GM12878 (cell line): ENCODE measurements around the gene IGLL1. TPM values are rescaled to one million over a fixed set of nuclear protein-coding genes. Genes with fewer than 3 reads are reported as not detected.

ENCODE experiments used
- ATAC-seq: fragments of 200-7000 bp; cut with Tn5 transposase; 3 replicates; pipeline ENCODE4 v1.9.1; 2020; ENCODE audit warnings: mild to moderate bottlenecking, moderate library complexity
- BruUV-seq: library from RNA; stranded (reverse); fragments of 400-500 nt; replicated peaks from 2 replicates; lab custom pipeline; 2021; lab: Mats Ljungman, UMichigan
- CTCF ChIA-PET: fragments of 300-600 bp; sonication (Branson Sonifier 250); formaldehyde crosslinking; extraction: SDS; loops from one replicate; lab custom pipeline; 2021; ENCODE audit warnings: inconsistent platforms; lab: Yijun Ruan, JAX
- POLR2A ChIA-PET: fragments of 350-600 bp; formaldehyde crosslinking; extraction: SDS; loops from one replicate; lab custom pipeline; 2021; ENCODE audit warnings: inconsistent platforms; lab: Charles Lee
- RAD21 ChIA-PET: fragments of 300-600 bp; sonication (Branson Sonifier 250); formaldehyde crosslinking; loops from one replicate; lab custom pipeline; 2023; ENCODE audit warnings: antibody characterized with exemption; ENCODE audit not compliant: unreplicated experiment; lab: Charles Lee
- SMC1A ChIA-PET: fragments of 300-600 bp; sonication (Branson Sonifier 250); formaldehyde crosslinking; loops from one replicate; lab custom pipeline; 2023; ENCODE audit not compliant: unreplicated experiment, uncharacterized antibody; lab: Charles Lee
- DNase-seq: peaks from one replicate; pipeline ENCODE4 v3.0.0-alpha.2; 2011; ENCODE audit warnings: low read depth, low spot score
- FAIRE-seq: peaks from 3 replicates; lab custom pipeline; 2011; peaks lifted over from hg19 to GRCh38; lab: Jason Lieb, UNC
- H2AFZ ChIP-seq: 2 replicates; pipeline ENCODE4 v1.6.0; 2011; ENCODE audit warnings: low read depth, low read length, control low read depth; ENCODE audit not compliant: control insufficient read depth
- H3K27ac ChIP-seq: 2 replicates; pipeline ENCODE4 v1.5.1; 2011; ENCODE audit warnings: control low read depth; ENCODE audit not compliant: control insufficient read depth, insufficient read depth
- H3K27me3 ChIP-seq, 2 experiments: replicated peaks in 1 of 2; 2 replicates each; pipeline versions ENCODE4 v1.6.0 to v1.6.1; 2011; ENCODE audit warnings: low read length in 1 of 2; ENCODE audit not compliant: control insufficient read depth in 2 of 2, insufficient read depth in 2 of 2
- H3K36me3 ChIP-seq, 2 experiments: 2 replicates each; pipeline ENCODE4 v1.5.1; 2011; ENCODE audit warnings: low read length in 1 of 2; ENCODE audit not compliant: control insufficient read depth in 2 of 2, insufficient read depth in 2 of 2
- H3K4me1 ChIP-seq: 2 replicates; pipeline ENCODE4 v1.6.1; 2011; ENCODE audit warnings: mild to moderate bottlenecking, low read length, moderate library complexity, mixed read lengths; ENCODE audit not compliant: control insufficient read depth, insufficient read depth
- H3K4me2 ChIP-seq: 2 replicates; pipeline ENCODE4 v1.6.0; 2011; ENCODE audit warnings: control low read depth; ENCODE audit not compliant: control insufficient read depth, insufficient read depth
- H3K4me3 ChIP-seq: fragments of 200-600 bp; sonication (generic); 2 replicates; pipeline ENCODE4 v1.5.1; 2016
- H3K79me2 ChIP-seq: 2 replicates; pipeline ENCODE4 v1.6.0; 2011; ENCODE audit warnings: low read length; ENCODE audit not compliant: control insufficient read depth, insufficient read depth
- H3K9ac ChIP-seq: 2 replicates; pipeline ENCODE4 v1.8.0; 2011; ENCODE audit warnings: low read length, control low read depth, mixed read lengths; ENCODE audit not compliant: control insufficient read depth, insufficient read depth
- H3K9me3 ChIP-seq: replicated peaks from 3 replicates; pipeline ENCODE4 v1.5.1; 2011; ENCODE audit warnings: mild to moderate bottlenecking, low read length; ENCODE audit not compliant: control insufficient read depth, insufficient read depth
- H4K20me1 ChIP-seq: 2 replicates; pipeline ENCODE4 v1.6.0; 2011; ENCODE audit not compliant: control insufficient read depth, insufficient read depth
- ATF7 ChIP-seq: fragments of 450-650 bp; IDR thresholded peaks from 2 replicates; pipeline ENCODE4 v1.6.1; 2016; ENCODE audit warnings: low read depth, mild to moderate bottlenecking
- BRCA1 ChIP-seq: IDR thresholded peaks from 2 replicates; pipeline ENCODE4 v1.6.1; 2011; ENCODE audit warnings: low read depth, low read length, improper control_type of control experiment
- CBX5 ChIP-seq: sonication (generic); IDR thresholded peaks from 2 replicates; pipeline ENCODE4 v1.6.1; 2016; ENCODE audit warnings: low read depth, moderate library complexity, mild to moderate bottlenecking, inconsistent platforms
- EP300 ChIP-seq, 2 experiments: fragments of 150-350 bp in 1 of 2; IDR thresholded peaks; 2 replicates each; pipeline ENCODE4 v1.6.1; 2011 to 2012; ENCODE audit warnings: low read depth in 2 of 2, low read length in 2 of 2, borderline replicate concordance in 1 of 2, improper control_type of control experiment in 1 of 2, inconsistent platforms in 1 of 2; ENCODE audit not compliant: control insufficient read depth in 1 of 2
- HDAC6 ChIP-seq: fragments of 200-600 bp; sonication (generic); IDR thresholded peaks from one replicate; pipeline ENCODE4 v1.8.0; 2017; ENCODE audit warnings: antibody characterized with exemption; ENCODE audit not compliant: unreplicated experiment
- IKZF1 ChIP-seq: fragments of 450-650 bp; conservative IDR thresholded peaks from 2 replicates; pipeline ENCODE4 v1.6.1; 2017; ENCODE audit warnings: antibody characterized with exemption, mild to moderate bottlenecking
- KAT2A ChIP-seq: conservative IDR thresholded peaks from 2 replicates; pipeline ENCODE4 v1.6.1; 2011; ENCODE audit warnings: low read depth, low read length; ENCODE audit not compliant: control insufficient read depth
- MYB ChIP-seq: fragments of 150-350 bp; IDR thresholded peaks from 2 replicates; pipeline ENCODE4 v1.6.1; 2014; ENCODE audit warnings: mild to moderate bottlenecking, low read depth, low read length, borderline replicate concordance
- MYC ChIP-seq: IDR thresholded peaks from 2 replicates; pipeline ENCODE4 v1.6.1; 2011; ENCODE audit warnings: mild to moderate bottlenecking, low read length, moderate library complexity, inconsistent platforms; ENCODE audit not compliant: insufficient read depth, insufficient replicate concordance, insufficient read length, severe bottlenecking
- NFYA ChIP-seq: IDR thresholded peaks from 2 replicates; pipeline ENCODE4 v1.6.1; 2011; ENCODE audit warnings: low read depth, mild to moderate bottlenecking, low read length, improper control_type of control experiment, borderline replicate concordance
- NR2C2 ChIP-seq: IDR thresholded peaks from 2 replicates; pipeline ENCODE4 v1.6.1; 2011; ENCODE audit warnings: borderline replicate concordance, low read depth; ENCODE audit not compliant: control insufficient read depth, insufficient read length
- NR2F1 ChIP-seq: fragments of 450-650 bp; conservative IDR thresholded peaks from 2 replicates; pipeline ENCODE4 v1.6.1; 2017; ENCODE audit warnings: mild to moderate bottlenecking
- PAX8 ChIP-seq: fragments of 450-650 bp; IDR thresholded peaks from 2 replicates; pipeline ENCODE4 v1.6.1; 2017; ENCODE audit warnings: mild to moderate bottlenecking, moderate library complexity
- POLR2AphosphoS5 ChIP-seq: IDR thresholded peaks from 2 replicates; pipeline ENCODE4 v1.6.1; 2011; ENCODE audit warnings: mild to moderate bottlenecking, low read length, inconsistent platforms
- RUNX3 ChIP-seq: IDR thresholded peaks from 2 replicates; pipeline ENCODE4 v1.6.1; 2012; ENCODE audit warnings: low read length, inconsistent platforms
- ZNF384 ChIP-seq: IDR thresholded peaks from 2 replicates; pipeline ENCODE4 v1.6.1; 2012; ENCODE audit warnings: low read depth, mild to moderate bottlenecking, low read length, improper control_type of control experiment, borderline replicate concordance
- WGBS: methylation state at CpG from one replicate; pipeline ENCODE4 v1.1.6; 2016; ENCODE audit warnings: low lambda C conversion rate; ENCODE audit not compliant: insufficient replicate concordance, insufficient coverage; ENCODE audit errors: missing lambda C conversion rate; 5-methylcytosine and 5-hydroxymethylcytosine counted together
- in situ Hi-C: fragments of 300-500 bp; cut with MboI; formaldehyde crosslinking; loops from 9 replicates; pipeline ENCODE4 v1.14.3; 2018; ENCODE audit warnings: mixed read lengths
- intact Hi-C: fragments of 100-400 bp; cut with micrococcal nuclease; formaldehyde crosslinking; loops from one replicate; pipeline ENCODE4 v1.14.2; 2022; ENCODE audit not compliant: unreplicated experiment
- polyA plus RNA-seq, 11 experiments: library from polyadenylated mRNA; depleted of rRNA in 4 of 11; unstranded in 6 of 11; stranded (reverse) in 5 of 11; fragments of >200 nt; fragmentation: Nextera tagmentation in 4 of 11; fragmentation: Illumina TruSeq in 1 of 11; extraction: Ambion mirVana in 4 of 11; extraction: Trizol in 1 of 11; gene quantifications; 1 replicate in 1 of 11; 2 replicates in 10 of 11; pipeline versions ENCODE4 v1.2.1 to v1.2.3, GENCODE V29; 2011 to 2016; ENCODE audit warnings: inconsistent platforms in 2 of 11, missing spikeins in 2 of 11, low read depth in 1 of 11
- total RNA-seq, 4 experiments: library from RNA; depleted of rRNA in 3 of 4; stranded (reverse); fragments of >200 nt in 3 of 4; fragmentation: Illumina TruSeq in 1 of 4; extraction: Trizol in 1 of 4; gene quantifications; 2 replicates each; pipeline versions ENCODE4 v1.2.1 to v1.2.3, GENCODE V29; 2013 to 2021
- TF ChIP-seq, protein P1 (sequence below): fragments of 450-650 bp; conservative IDR thresholded peaks from 2 replicates; pipeline ENCODE4 v1.6.1; 2017; ENCODE audit warnings: mild to moderate bottlenecking, moderate library complexity
- TF ChIP-seq, protein P2 (sequence below): fragments of 150-350 bp; IDR thresholded peaks from 2 replicates; pipeline ENCODE4 v1.6.1; 2014; ENCODE audit warnings: mild to moderate bottlenecking, low read depth, low read length
- TF ChIP-seq, protein P3 (sequence below): IDR thresholded peaks from 2 replicates; pipeline ENCODE4 v1.6.1; 2011; ENCODE audit warnings: low read depth, low read length, improper control_type of control experiment, borderline replicate concordance

IGLL1 gene
- total and polyA plus RNA-seq, 10 of the 15 experiments (the other 5 are each of a cell fraction or from before 2014, with no cell fraction given): not detected

DNA sequence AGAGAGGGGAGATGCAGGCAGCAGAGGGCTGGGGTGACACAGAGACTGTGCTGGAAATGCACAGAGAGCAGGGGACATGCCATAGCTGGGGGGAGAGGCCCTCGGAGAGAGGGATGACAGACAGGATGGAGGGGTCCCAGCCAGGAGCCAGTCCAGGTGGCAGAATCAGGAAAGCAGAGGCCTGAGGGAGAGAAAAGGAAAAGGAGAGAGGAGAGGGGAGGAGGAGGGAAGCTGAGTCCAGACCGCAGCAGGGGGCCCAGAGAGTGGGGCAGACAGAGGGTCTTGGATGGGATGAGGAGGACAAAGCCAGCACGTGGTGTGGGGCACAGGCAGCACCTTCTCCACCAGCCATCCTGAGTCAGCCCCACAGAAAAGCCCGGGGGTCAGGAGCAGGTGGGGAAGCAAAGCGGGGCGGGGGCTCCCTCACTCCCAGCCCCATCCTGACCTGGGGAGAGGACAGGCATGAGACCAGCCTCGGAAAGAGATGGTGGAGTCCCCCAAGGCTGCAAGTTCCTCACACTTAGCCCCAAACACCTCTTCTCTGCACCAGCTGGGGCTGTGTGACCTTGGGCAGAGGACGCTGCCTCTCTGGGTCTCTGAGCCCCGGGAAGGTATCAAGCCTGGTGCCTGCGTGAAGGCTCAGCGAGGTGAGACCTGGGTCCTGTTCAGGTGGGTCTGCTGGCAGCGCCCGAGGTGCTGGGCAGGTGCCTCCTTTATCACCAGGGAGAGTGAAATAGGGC lies 48.0 kb downstream of the IGLL1 start:
- Histone ChIP-seq H3K27me3 (peaks cover 0 to 2% of the 10 kb centered on the region in 2 experiments; a peak in 3 of 4 replicates), H4K20me1 (no peaks in the 10 kb centered on the region), H3K4me1 (no peaks in the 10 kb centered on the region), H3K9ac (no peak overlapping the region), H3K36me3 (no peaks in the 10 kb centered on the region), H3K4me3 (no peak overlapping the region), H3K4me2 (no peak overlapping the region), H3K79me2 (no peaks in the 10 kb centered on the region), H2AFZ (no peak overlapping the region), H3K27ac (no peak overlapping the region), H3K9me3 (no peaks in the 10 kb centered on the region)
- POLR2A ChIA-PET: no interaction called here
- BruUV-seq: no TSS peak
- RAD21 ChIA-PET: no interaction called here
- ATAC-seq (no peak), FAIRE-seq (no peak), DNase-seq (no peak)
- CTCF ChIA-PET: no interaction called here
- in situ Hi-C loops (no loop called here), intact Hi-C loops (loop anchor here (10.0 kb wide), 1 partner anchor 217 kb away; no protein-coding TSS in a partner anchor)
- SMC1A ChIA-PET: no interaction called here
- 17% methylated on average over 13 of the region's 13 CpGs for WGBS
- TF ChIP-seq PAX8 (no peak), MYB (no peak), NR2C2 (no peak), IKZF1 (no peak), RUNX3 (no peak), KAT2A (no peak), NFYA (no peak), HDAC6 (no peak), MYC (no peak), CBX5 (no peak), NR2F1 (no peak), BRCA1 (no peak), EP300 (IDR thresholded peaks at IDR 0.05; ENCODE audit: borderline replicate concordance in 1 of 2, control insufficient read depth in 1 of 2, low read depth in 2 of 2, low read length in 2 of 2) (no peak), ATF7 (no peak), POLR2AphosphoS5 (no peak), ZNF384 (no peak)
- TF ChIP-seq, protein P1, sequence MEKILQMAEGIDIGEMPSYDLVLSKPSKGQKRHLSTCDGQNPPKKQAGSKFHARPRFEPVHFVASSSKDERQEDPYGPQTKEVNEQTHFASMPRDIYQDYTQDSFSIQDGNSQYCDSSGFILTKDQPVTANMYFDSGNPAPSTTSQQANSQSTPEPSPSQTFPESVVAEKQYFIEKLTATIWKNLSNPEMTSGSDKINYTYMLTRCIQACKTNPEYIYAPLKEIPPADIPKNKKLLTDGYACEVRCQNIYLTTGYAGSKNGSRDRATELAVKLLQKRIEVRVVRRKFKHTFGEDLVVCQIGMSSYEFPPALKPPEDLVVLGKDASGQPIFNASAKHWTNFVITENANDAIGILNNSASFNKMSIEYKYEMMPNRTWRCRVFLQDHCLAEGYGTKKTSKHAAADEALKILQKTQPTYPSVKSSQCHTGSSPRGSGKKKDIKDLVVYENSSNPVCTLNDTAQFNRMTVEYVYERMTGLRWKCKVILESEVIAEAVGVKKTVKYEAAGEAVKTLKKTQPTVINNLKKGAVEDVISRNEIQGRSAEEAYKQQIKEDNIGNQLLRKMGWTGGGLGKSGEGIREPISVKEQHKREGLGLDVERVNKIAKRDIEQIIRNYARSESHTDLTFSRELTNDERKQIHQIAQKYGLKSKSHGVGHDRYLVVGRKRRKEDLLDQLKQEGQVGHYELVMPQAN: no peak
- TF ChIP-seq, protein P2, sequence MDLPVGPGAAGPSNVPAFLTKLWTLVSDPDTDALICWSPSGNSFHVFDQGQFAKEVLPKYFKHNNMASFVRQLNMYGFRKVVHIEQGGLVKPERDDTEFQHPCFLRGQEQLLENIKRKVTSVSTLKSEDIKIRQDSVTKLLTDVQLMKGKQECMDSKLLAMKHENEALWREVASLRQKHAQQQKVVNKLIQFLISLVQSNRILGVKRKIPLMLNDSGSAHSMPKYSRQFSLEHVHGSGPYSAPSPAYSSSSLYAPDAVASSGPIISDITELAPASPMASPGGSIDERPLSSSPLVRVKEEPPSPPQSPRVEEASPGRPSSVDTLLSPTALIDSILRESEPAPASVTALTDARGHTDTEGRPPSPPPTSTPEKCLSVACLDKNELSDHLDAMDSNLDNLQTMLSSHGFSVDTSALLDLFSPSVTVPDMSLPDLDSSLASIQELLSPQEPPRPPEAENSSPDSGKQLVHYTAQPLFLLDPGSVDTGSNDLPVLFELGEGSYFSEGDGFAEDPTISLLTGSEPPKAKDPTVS: no peak
- TF ChIP-seq, protein P3, sequence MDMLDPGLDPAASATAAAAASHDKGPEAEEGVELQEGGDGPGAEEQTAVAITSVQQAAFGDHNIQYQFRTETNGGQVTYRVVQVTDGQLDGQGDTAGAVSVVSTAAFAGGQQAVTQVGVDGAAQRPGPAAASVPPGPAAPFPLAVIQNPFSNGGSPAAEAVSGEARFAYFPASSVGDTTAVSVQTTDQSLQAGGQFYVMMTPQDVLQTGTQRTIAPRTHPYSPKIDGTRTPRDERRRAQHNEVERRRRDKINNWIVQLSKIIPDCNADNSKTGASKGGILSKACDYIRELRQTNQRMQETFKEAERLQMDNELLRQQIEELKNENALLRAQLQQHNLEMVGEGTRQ: no peak
